B cell (primary cell): ENCODE measurements around the gene SLC44A3. TPM values are rescaled to one million over a fixed set of nuclear protein-coding genes. Genes with fewer than 3 reads are reported as not detected.

ENCODE experiments used
- ATAC-seq: fragments of 200-7000 bp; cut with Tn5 transposase; one replicate; pipeline ENCODE4 v1.10.0; 2021; ENCODE audit warnings: low read depth, mild to moderate bottlenecking, moderate number of reproducible peaks, moderate library complexity
- CTCF ChIA-PET: fragments of 350-600 bp; sonication (Branson Sonifier 250); formaldehyde crosslinking; loops from one replicate; lab custom pipeline; 2021; ENCODE audit warnings: antibody characterized with exemption, inconsistent platforms; lab: Charles Lee
- POLR2A ChIA-PET: fragments of 350-600 bp; sonication (Branson Sonifier 250); formaldehyde crosslinking; loops from one replicate; lab custom pipeline; 2021; ENCODE audit warnings: antibody characterized with exemption; lab: Charles Lee
- DNase-seq: peaks from one replicate; pipeline ENCODE4 v3.0.0; 2013
- H2AFZ ChIP-seq: 2 replicates; pipeline ENCODE4 v1.6.1; 2012; ENCODE audit warnings: mild to moderate bottlenecking, low read depth, low read length; ENCODE audit not compliant: insufficient read depth, poor library complexity, severe bottlenecking
- H3K27ac ChIP-seq, 2 donors: 1 replicate in 1 of 2; 2 replicates in 1 of 2; pipeline ENCODE4 v1.5.1; 2012 to 2013; ENCODE audit warnings: low read length in 2 of 2, mild to moderate bottlenecking in 2 of 2, moderate library complexity in 1 of 2
- H3K27me3 ChIP-seq, 4 experiments: fragments of 200-600 bp in 1 of 4; sonication (generic) in 1 of 4; replicated peaks in 1 of 4; 1 replicate in 2 of 4; 2 replicates in 2 of 4; pipeline versions ENCODE4 v1.6.1 to v1.7.0; 2013 to 2016; ENCODE audit warnings: low read length in 3 of 4, mild to moderate bottlenecking in 2 of 4, mixed read lengths in 1 of 4, moderate library complexity in 1 of 4; ENCODE audit not compliant: insufficient read depth in 4 of 4, control insufficient read depth in 3 of 4; ENCODE audit errors: control extremely low read depth in 1 of 4
- H3K36me3 ChIP-seq, 2 experiments: replicated peaks in 1 of 2; 1 replicate in 1 of 2; 2 replicates in 1 of 2; pipeline versions ENCODE4 v1.6.1 to v1.7.1; 2013; ENCODE audit warnings: low read length in 1 of 2; ENCODE audit not compliant: insufficient read depth in 2 of 2, control insufficient read depth in 1 of 2; ENCODE audit errors: control extremely low read depth in 1 of 2, extremely low read depth in 1 of 2
- H3K4me1 ChIP-seq, 2 donors: fragments of 200-600 bp in 1 of 2; sonication (generic) in 1 of 2; 1 replicate in 1 of 2; 2 replicates in 1 of 2; pipeline versions ENCODE4 v1.5.1 to v1.6.1; 2013 to 2017; ENCODE audit warnings: low read length in 2 of 2; ENCODE audit not compliant: control insufficient read depth in 2 of 2, insufficient read depth in 2 of 2
- H3K4me2 ChIP-seq: replicated peaks from 2 replicates; pipeline ENCODE3; 2012; ENCODE audit warnings: mild to moderate bottlenecking, low read depth, low read length; ENCODE audit not compliant: poor library complexity, severe bottlenecking
- H3K4me3 ChIP-seq, 5 experiments: fragments of 200-600 bp in 1 of 5; sonication (generic) in 1 of 5; 1 replicate in 3 of 5; 2 replicates in 2 of 5; pipeline versions ENCODE4 v1.5.1 to v1.7.0; 2011 to 2016; ENCODE audit warnings: low read length in 4 of 5, mild to moderate bottlenecking in 4 of 5, low read depth in 2 of 5, control low read depth in 1 of 5, moderate library complexity in 1 of 5; ENCODE audit not compliant: insufficient read depth in 1 of 5; ENCODE audit errors: control extremely low read depth in 1 of 5, extremely low read depth in 1 of 5
- H3K79me2 ChIP-seq: fragments of 200-600 bp; sonication (generic); one replicate; pipeline ENCODE4 v1.6.0; 2016; ENCODE audit warnings: low read length; ENCODE audit not compliant: control insufficient read depth, insufficient read depth
- H3K9ac ChIP-seq: fragments of 200-600 bp; sonication (generic); 2 replicates; pipeline ENCODE4 v1.6.1; 2017; ENCODE audit warnings: mild to moderate bottlenecking, low read length, moderate library complexity
- H3K9me3 ChIP-seq, 3 donors: one replicate each; pipeline versions ENCODE4 v1.6.1 to v1.7.1; 2013; ENCODE audit warnings: low read length in 2 of 3; ENCODE audit not compliant: control insufficient read depth in 2 of 3, insufficient read depth in 1 of 3; ENCODE audit errors: control extremely low read depth in 1 of 3
- H4K20me1 ChIP-seq: 2 replicates; pipeline ENCODE4 v1.6.0; 2012; ENCODE audit warnings: mild to moderate bottlenecking, low read length; ENCODE audit not compliant: insufficient read depth, control insufficient read depth, poor library complexity, severe bottlenecking
- H3K27ac Mint-ChIP-seq: one replicate; pipeline ENCODE4 v1.8.0; 2021; ENCODE audit warnings: mixed read lengths
- H3K27me3 Mint-ChIP-seq: one replicate; pipeline ENCODE4 v1.8.0; 2021; ENCODE audit warnings: mixed read lengths
- H3K4me1 Mint-ChIP-seq: one replicate; pipeline ENCODE4 v1.8.0; 2021; ENCODE audit warnings: mixed read lengths
- H3K4me3 Mint-ChIP-seq: one replicate; pipeline ENCODE4 v1.8.0; 2021; ENCODE audit warnings: mixed read lengths
- H3K9me3 Mint-ChIP-seq: one replicate; pipeline ENCODE4 v1.8.0; 2022; ENCODE audit warnings: mixed read lengths; ENCODE audit not compliant: insufficient read depth
- EZH2 ChIP-seq: IDR thresholded peaks from 2 replicates; pipeline ENCODE4 v1.6.1; 2012; ENCODE audit warnings: borderline replicate concordance, low read depth, mild to moderate bottlenecking, moderate library complexity, low read length; ENCODE audit not compliant: insufficient read depth, poor library complexity, severe bottlenecking
- WGBS: methylation state at CpG from one replicate; pipeline ENCODE4 v1.1.5; 2013; ENCODE audit warnings: missing lambda C conversion rate; ENCODE audit not compliant: insufficient coverage; 5-methylcytosine and 5-hydroxymethylcytosine counted together
- intact Hi-C: fragments of 100-400 bp; cut with micrococcal nuclease; formaldehyde crosslinking; loops from one replicate; pipeline ENCODE4 v1.10.0; 2022
- polyA plus RNA-seq: library from polyadenylated mRNA; depleted of rRNA; stranded (reverse); fragments of >200 nt; gene quantifications from 2 replicates; pipeline ENCODE4 v1.2.3, GENCODE V29; 2012
- total RNA-seq, 2 donors: library from RNA; stranded (reverse); fragments of 120-200 nt in 1 of 2; gene quantifications; 1 replicate in 1 of 2; 2 replicates in 1 of 2; pipeline versions ENCODE4 v1.2.3 to v1.2.4, GENCODE V29; 2013 to 2022
- TF ChIP-seq, protein P1 (sequence below): fragments of 200-600 bp; IDR thresholded peaks from one replicate; pipeline ENCODE4 v1.8.0; 2022; ENCODE audit warnings: antibody characterized with exemption, mild to moderate bottlenecking

SLC44A3 gene
- total and polyA plus RNA-seq, 2 donors (not counting 1 experiment from before 2014, with no cell fraction given), result not detected

DNA sequence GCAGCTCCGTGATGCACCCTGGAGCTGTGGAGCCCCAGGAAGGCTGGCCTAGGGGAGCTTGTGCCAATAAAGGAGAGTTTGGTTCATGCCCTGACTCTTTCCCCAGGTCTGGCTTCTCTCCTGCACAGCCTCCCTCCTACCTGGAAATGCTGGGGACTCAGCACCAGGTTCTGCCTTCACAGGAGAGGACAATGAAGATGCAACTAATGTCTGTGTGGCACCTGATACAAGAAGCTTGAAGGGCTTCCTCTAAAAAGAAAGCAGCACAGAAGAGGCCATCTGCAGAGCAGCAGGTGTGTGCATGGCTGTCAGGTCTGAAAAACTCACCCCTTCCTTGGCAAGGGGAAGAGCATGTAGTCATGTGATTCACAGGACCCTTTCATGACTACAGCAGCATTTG, 43.7 kb upstream of the SLC44A3 start:
- H3K27ac Mint-ChIP-seq, result no peak overlapping the region
- Histone ChIP-seq H3K36me3 (no peaks in the 10 kb centered on the region), H3K9ac (no peak overlapping the region), H3K9me3 (peaks cover 0 to 15% (median 3%) of the 10 kb centered on the region in 3 donors), H3K4me2 (no peak overlapping the region), H4K20me1 (no peaks in the 10 kb centered on the region), H3K4me3 (no peak overlapping the region), H3K4me1 (peaks cover 11 to 17% of the 10 kb centered on the region in 2 donors), H3K27ac (no peak overlapping the region), H2AFZ (no peak overlapping the region), H3K27me3 (peaks cover 0 to 37% (median 8%) of the 10 kb centered on the region in 4 experiments), H3K79me2 (no peaks in the 10 kb centered on the region)
- H3K27me3 Mint-ChIP-seq, result peaks cover 22% of the 10 kb centered on the region
- DNase-seq (no peak), ATAC-seq (no peak)
- WGBS, result no CpG with 5 or more reads among the region's 1 CpG
- no peaks in the 10 kb centered on the region for H3K9me3 Mint-ChIP-seq
- no peak overlapping the region for H3K4me3 Mint-ChIP-seq
- TF ChIP-seq EZH2, result no peak
- TF ChIP-seq, protein P1, sequence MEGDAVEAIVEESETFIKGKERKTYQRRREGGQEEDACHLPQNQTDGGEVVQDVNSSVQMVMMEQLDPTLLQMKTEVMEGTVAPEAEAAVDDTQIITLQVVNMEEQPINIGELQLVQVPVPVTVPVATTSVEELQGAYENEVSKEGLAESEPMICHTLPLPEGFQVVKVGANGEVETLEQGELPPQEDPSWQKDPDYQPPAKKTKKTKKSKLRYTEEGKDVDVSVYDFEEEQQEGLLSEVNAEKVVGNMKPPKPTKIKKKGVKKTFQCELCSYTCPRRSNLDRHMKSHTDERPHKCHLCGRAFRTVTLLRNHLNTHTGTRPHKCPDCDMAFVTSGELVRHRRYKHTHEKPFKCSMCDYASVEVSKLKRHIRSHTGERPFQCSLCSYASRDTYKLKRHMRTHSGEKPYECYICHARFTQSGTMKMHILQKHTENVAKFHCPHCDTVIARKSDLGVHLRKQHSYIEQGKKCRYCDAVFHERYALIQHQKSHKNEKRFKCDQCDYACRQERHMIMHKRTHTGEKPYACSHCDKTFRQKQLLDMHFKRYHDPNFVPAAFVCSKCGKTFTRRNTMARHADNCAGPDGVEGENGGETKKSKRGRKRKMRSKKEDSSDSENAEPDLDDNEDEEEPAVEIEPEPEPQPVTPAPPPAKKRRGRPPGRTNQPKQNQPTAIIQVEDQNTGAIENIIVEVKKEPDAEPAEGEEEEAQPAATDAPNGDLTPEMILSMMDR, result no peak
- ChIA-PET POLR2A (no interaction called here), CTCF (no interaction called here)
- intact Hi-C loops, result no loop called here
- H3K4me1 Mint-ChIP-seq, result peaks cover 14% of the 10 kb centered on the region

DNA sequence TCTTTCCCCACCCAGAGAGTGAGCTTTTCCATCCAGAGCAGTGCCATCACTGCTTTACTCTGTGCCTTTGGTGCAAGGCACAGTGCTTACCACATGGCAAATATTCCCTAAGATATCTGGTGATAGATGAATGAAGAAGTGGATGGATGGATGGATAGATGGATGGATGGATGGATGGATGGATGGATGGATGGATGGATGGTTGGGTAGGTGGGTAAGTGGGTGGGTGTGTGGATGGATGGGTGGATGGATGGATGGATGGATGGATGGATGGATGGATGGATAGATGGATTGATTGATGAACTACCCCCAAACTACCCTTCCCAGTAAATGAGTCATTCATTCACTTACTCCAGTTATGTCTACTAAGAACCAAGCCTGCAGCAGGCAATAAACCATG, 42.9 kb upstream of the SLC44A3 start:
- Histone ChIP-seq H3K4me2 (no peak overlapping the region), H3K27me3 (peaks cover 0 to 37% (median 10%) of the 10 kb centered on the region in 4 experiments), H3K27ac (no peak overlapping the region), H3K79me2 (no peaks in the 10 kb centered on the region), H3K9ac (no peak overlapping the region), H4K20me1 (no peaks in the 10 kb centered on the region), H3K4me1 (peaks cover 11 to 16% of the 10 kb centered on the region in 2 donors), H3K9me3 (peaks cover 0 to 15% (median 3%) of the 10 kb centered on the region in 3 donors), H3K4me3 (no peak overlapping the region), H2AFZ (no peak overlapping the region), H3K36me3 (no peaks in the 10 kb centered on the region)
- DNase-seq (no peak), ATAC-seq (no peak)
- Mint-ChIP-seq H3K9me3 (no peaks in the 10 kb centered on the region), H3K4me3 (no peak overlapping the region), H3K27ac (no peak overlapping the region), H3K27me3 (peaks cover 23% of the 10 kb centered on the region), H3K4me1 (peaks cover 12% of the 10 kb centered on the region)
- TF ChIP-seq EZH2, result no peak
- TF ChIP-seq, protein P1, result no peak
- ChIA-PET CTCF (interaction anchor here (1.0 kb wide), 1 partner anchor 14 kb away, joined by 3 read pairs; no protein-coding TSS in a partner anchor), POLR2A (no interaction called here)
- intact Hi-C loops, result no loop called here
